Fibroblast of skin of right biceps (primary cell): ENCODE measurements around the gene MPHOSPH10.
"Not testable (repeated sequence)": the region's sequence is repeated elsewhere in the genome, so short reads cannot be mapped to it uniquely, and the experiment has no call there.

Source experiments
- DNase-seq: peaks from one replicate; pipeline ENCODE4 v3.0.0-alpha.2; 2013

Gene MPHOSPH10, protein sequence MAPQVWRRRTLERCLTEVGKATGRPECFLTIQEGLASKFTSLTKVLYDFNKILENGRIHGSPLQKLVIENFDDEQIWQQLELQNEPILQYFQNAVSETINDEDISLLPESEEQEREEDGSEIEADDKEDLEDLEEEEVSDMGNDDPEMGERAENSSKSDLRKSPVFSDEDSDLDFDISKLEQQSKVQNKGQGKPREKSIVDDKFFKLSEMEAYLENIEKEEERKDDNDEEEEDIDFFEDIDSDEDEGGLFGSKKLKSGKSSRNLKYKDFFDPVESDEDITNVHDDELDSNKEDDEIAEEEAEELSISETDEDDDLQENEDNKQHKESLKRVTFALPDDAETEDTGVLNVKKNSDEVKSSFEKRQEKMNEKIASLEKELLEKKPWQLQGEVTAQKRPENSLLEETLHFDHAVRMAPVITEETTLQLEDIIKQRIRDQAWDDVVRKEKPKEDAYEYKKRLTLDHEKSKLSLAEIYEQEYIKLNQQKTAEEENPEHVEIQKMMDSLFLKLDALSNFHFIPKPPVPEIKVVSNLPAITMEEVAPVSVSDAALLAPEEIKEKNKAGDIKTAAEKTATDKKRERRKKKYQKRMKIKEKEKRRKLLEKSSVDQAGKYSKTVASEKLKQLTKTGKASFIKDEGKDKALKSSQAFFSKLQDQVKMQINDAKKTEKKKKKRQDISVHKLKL

DNA sequence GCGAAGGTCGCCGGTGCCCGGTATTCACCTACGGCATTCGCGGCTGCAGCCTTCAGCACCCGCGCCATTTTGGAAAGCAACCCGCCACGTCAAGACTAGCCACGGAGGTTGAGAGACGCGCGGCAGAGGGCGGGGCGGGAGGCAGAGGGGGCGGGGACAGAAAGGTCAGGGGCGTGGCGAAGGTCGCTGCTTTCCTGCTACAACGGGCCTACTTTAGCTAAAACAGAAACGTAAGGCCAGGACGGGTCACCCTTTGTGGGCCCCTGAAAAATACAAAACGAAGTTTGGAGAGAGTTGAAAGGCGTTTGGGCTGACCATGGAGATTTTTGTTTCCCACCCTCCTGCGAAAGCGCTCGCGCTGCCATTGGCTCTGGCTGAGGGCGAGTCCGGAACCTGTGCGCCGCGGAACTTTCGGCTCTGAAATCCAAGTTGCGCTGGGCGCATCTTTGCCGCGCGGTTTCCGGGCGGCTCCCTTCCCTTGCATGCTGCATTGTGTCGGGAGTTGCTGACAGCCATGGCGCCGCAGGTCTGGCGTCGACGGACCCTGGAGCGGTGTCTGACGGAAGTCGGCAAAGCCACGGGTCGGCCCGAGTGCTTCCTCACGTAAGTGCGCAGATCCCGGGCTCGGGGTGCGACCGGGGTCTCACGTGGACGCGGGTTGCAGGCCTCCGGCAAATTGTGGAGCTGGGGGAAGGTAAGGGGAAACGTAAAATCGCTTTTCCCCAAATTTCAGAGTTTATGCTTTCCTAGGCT is at the start of gene MPHOSPH10, which contains the start of gene MCEE:
Gene MPHOSPH10, plus strand, starts transcription at position 483 of the 753 bp plus-strand sequence. Its CDS starts 32 bp downstream, at position 515.
Gene MCEE, minus strand, starts transcription at position 78 of the 753 bp plus-strand sequence. Its CDS starts 10 bp downstream, at position 68.
- peak; percentile 91 for DNase-seq

DNA sequence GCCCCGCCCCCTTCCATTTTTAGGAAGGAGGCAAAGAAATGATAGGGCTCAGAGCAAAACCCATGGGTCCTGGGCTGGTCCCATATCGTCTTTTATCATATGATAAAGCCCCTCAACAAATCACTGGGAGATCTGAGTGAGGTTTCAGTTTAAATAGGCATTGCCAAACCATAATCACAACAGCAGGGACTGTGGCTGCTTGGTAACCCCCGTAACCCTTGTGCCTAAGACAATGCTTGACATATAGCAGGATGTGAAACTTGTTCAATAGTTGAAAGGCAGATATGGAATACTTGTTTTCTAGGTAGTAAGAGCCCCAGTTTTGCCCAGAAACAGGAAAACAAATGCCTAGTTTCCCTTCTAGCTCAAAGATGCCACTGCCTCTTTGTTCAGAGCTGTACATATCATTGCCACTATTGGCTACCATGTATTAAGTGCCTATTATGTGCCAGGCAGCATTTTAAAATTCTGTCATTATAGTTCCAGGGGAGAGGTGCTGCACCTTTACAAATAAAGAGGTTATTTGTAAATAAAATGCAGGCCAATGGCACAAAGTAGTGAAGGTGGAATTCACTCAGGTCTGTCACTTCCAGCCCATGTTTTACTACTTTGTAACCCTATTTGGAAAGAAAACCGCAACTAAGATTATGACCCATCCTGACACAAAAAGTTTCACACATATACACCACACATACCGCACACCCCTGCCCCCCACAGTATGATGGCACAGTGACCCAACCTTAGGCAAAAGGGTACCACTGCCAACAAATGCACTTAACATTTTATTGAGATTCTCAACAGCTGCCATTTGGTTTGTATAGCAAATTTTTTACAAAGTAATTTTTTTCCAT is 47.8 kb upstream of the MPHOSPH10 start:
- DNase-seq: no peak

DNA sequence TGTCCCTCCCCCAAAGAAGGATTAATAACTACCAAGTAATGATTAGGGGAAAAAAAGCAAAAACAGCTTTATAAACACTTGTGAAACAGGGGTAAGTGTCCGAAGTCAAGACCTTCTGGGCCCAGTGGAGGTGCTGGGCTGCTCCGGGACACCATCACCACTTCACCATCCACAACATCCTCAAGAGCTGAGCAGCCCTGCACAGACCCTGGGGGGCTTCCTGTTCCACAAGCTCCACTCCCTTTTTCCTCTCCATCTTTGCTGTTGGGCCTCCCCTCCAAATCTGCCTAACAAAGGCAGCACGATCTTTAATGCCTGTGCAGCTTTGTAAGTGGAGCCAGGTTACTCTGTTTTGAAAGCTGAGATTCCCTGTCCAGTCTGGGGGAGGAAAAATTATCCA is 47.1 kb upstream of the MPHOSPH10 start:
- DNase-seq: not testable (repeated sequence)

DNA sequence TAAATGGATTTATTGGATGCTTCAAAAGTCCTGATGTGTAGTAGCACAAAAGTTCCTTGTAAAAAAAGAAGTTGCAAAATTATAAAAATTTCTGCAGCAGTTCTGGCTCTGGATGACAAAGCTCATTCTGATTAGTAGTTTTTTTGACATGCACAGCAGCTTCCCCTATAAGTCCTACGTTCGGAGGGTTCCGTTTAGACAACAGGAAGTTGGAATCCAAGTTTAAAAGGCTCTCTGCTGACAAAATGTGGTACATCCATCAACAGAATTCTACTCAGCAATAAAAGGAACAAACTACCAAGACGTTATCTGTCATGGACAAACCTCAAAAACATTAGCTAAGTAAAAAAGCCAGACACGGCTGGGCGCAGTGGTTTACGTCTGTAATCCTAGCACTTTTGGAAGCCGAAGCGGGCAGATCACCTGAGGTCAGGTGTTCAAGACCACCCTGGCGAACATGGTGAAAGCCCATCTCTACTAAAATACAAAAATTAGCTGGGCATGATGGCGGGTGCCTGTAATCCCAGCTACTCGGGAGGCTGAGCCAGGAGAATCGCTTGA is 46.6 kb upstream of the MPHOSPH10 start:
- DNase-seq: not testable (repeated sequence)

DNA sequence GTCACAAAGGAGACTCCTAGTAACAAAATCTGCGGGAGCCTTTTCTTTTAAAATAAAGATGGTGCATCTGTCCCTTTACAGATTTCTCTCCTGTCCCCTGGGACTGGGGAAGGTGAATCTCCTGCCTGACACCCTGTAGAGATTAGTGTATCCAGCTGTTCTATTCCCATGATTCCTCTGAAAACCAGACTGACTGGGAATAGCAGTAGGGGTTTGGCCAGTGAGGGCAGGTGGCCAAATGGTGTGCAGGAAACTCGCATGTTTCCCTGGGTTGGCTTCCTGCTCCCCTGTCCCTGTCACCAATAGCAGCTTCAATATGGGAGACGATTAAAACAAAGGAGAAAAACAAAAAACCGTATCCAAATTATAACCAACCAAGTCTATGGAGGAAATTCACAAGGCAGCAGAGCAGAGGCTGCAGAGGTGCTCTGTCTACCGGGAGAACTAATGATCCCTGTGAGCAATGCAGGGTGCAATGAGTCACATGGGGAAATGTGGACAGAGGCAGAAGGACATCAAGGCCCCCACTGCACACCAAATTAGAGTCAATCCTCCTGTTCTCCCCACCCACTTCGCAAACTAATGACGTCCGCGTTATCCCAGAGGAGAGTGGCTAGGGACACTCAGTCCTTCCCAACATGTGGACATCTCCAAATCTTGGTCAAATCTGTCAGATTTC is 45.0 kb upstream of the MPHOSPH10 start:
- not testable (repeated sequence) for DNase-seq

DNA sequence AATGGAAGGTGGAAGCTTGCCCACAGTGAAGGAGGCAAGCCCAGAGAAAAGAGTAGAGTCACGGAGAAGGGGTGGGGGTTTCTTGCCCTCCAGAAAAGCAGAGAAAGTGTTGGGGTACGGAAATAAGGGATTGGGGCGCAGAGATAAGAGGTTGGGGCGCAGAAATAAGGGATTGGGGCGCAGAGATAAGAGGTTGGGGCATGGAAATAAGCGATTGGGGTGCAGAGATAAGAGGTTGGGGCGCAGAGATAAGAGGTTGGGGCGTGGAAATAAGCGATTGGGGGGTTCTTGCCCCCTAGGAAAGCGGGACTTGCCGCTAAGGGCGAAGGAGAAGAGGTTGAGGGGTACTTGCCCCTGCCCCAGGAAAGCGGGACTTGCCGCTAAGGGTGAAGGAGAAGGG is 41.0 kb upstream of the MPHOSPH10 start:
- not testable (repeated sequence) for DNase-seq

DNA sequence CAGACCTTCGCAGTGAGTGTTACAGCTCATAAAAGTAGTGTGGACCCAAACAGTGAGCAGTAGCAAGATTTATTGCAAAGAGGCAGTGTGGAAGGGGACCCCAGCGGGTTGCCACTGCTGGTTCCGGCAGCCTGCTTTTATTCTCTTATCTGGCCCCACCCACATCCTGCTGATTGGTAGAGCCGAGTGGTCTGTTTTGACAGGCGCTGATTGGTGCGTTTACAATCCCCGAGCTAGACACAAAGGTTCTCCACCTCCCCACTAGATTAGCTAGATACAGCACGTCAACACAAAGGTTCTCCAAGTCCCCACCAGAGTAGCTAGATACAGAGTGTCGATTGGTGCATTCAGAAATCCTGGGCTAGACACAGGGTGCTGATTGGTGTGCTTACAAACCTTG is 38.6 kb upstream of the MPHOSPH10 start:
- DNase-seq: not testable (repeated sequence)

DNA sequence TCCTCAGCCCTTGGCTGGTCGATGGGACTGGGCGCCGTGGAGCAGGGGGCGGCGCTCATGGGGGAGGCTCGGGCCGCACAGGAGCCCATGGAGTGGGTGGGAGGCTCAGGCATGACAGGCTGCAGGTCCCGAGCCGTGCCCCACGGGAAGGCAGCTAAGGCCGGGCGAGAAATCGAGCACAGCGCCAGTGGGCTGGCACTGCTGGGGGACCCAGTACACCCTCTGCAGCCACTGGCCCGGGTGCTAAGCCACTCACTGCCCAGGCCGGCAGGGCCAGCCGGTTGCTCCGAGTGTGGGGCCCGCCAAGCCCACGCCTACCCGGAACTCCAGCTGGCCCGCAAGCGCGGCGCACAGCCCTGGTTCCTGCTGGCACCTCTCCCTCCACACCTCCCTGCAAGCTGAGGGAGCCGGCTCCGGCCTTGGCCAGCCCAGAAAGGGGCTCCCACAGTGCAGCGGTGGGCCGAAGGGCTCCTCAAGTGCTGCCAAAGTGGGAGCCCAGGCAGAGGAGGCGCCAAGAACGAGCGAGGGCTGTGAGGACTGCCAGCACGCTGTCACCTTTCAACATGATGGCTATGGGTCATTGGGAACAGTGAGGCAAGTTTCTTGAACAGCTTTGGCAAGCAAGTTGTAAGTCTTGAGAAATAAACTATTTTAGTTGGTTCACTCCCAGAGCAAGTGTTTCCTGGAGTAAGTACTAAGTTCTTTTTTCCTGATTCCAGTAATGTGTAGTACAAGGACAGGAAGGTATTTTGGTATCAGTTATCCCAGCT is 37.8 kb upstream of the MPHOSPH10 start:
- DNase-seq: not testable (repeated sequence)

DNA sequence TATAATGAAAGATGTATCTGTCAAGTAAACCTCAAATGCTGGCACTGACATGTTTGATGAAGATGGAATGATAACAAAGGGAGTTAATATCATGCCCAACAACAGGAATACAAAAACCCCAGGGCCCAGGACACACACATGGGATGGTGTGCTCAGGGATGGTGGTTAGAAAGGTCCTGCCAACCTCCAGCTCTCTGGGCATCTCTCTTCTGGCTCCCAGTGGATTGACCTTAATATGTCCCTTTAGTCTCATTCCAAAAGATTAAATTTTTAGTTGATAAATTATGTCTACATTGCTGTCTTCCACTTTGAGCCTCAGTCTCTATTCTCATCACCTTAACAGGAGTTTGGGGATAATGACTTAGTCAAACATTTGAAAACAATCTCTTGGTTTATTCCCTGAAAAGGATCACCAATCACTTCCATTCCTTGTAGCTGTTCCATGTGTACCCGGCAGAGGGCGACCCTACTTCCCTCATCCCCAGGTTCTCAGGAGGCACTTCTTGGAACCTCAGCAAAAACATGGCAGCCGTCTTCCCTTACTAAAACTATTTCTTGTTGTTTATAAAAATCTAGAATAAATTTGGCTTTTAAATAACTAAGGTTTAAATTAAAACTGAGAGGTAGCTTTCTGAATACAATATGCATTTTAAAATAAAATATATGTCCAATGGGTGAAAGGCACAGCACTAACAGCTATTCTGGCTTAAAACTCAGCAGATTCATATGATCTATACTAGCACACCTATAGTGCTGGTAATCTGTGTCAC is 30.1 kb upstream of the MPHOSPH10 start:
- DNase-seq: peak; percentile 59

DNA sequence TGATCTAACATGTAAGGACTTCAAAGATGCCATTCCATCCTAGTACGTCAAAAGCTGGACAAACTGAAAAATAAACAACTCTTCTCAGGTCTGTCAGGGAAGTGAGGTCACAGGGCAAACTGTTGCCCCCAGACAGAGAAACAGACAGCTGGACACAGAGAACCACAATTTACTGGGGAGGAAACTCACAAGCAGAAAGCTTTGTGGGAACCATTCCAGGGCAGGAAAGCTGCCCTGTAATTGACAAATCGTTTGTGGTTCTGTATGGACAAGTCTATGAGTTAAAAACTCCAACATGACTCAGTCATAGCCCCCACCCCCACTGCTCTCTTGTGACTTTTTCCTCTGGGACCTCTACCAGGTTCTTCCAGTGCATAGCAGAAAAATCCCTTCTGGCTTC is 28.8 kb upstream of the MPHOSPH10 start:
- DNase-seq: peak; percentile 92

DNA sequence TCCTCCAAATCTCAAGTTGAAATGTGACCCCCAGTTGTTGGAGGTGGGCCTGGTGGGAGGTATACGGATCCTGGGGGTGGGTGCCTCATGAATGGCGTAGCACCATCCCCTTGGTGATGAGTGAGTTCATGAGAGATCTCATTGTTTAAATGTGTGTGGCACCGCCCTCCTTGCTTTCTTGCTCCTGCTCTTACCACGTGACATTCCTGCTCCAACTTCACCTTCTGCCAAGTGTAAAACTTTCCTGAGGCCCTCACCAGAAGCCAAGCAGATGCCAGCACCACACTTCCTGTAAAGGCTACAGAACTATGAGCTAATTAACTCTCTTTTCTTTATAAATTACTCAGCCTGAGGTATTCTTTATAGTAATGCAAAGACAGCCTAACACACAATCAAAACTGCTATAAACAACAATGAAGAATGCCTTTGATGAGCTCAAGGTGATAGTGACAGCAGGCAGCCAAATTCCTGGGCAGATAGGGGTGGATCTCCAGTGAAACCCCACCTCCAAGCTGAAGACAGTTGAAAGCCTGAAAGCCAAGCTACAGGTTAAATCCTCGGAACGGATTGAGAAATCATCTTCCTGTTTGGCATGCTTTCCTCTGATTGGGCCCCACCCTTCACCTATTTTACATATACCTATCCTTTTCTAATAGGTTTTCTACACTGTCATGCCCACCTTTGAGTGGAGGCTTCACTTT is 27.3 kb upstream of the MPHOSPH10 start:
- DNase-seq: no peak

DNA sequence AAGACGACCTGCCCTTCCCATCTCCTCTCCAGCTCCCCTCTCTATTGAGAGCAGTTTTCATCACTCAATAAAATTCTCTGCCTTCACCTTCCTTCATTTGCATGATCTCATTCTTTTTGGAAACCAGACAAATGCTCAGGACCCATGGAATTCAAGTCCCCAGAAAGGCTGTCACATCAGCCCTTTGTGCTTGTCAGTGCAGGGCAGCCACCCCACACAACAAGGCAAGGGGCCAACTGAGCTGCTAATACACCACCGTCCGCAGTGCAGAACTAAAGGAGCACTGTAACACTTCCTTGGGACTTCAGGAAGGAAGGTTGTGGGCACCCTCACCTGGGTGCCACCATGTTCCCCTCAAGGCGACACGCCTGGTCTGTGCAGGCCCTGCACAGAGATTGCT is 26.6 kb upstream of the MPHOSPH10 start:
- no peak for DNase-seq

DNA sequence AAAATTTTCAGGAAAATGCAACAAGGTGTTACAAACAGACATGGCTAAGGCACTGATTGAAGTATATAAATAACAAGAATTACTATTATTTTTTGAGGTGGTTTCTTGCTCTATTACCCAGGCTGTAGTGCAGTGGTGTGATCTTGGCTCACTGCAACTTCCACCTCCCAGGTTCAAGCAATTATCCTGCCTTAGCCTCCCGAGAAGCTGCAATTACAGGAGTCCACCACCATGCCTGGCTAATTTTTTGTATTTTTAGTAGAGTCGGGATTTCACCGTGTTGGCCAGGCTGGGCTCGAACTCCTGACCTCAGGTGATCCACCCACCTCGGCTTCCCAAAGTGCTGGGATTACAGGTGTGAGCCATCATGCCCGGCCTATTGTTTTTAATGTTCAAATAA is 24.0 kb upstream of the MPHOSPH10 start:
- DNase-seq: not testable (repeated sequence)

DNA sequence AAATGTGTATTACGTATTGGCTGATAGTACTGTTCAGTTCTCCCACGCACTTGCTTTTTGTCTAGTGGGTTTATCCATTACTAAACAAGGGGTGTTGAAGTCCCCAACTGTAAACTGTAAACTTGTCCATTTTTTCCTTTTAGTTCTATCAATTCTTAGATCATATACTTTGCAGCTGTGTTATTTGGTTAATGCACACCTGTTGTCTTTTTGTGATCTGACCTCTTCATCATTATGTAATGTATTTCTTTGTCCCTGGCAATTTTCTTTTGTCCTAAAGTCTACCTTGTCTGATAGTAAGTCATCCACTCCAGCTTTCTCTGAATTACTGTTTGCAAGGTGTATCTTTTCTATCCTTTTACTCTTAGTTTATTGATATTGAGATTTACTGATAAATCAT is 22.3 kb upstream of the MPHOSPH10 start:
- DNase-seq: no peak

DNA sequence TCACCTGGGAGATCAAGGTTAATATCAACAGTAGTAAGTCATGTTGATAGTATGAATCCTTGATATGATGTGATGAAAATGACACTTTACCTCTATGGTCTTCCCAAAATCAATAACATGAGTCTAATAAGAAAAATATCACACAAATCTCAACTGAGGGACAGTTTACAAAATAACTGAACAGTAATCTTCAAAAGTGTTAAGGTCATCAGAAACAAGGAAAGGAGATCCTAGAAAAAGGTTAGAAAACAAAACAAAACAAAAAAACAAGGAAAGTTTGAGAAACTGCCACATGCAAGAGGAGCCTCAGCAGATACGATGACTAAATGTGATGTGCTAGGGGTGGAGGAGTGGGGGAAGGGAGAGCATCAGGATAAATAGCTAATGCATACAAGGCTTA is 16.6 kb upstream of the MPHOSPH10 start:
- no peak for DNase-seq

DNA sequence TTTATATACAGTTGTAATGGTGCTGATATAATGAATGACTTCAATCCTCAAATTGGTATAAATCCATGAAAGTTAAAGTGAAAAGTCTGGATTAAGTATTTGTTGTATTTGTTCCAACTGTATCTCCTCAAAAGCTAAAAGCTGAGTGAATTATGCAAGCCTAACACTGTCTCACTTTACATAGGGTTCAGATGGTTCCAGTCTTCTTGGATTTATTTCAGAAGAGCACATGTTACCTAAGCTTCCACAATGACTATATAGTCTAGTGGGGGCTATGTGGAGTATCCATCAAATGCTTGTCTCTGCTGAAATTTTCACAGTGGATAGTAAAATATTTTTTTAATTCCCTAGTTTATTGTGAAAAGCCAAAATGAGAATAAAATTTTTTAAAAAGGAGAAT is 13.4 kb upstream of the MPHOSPH10 start:
- no peak for DNase-seq

DNA sequence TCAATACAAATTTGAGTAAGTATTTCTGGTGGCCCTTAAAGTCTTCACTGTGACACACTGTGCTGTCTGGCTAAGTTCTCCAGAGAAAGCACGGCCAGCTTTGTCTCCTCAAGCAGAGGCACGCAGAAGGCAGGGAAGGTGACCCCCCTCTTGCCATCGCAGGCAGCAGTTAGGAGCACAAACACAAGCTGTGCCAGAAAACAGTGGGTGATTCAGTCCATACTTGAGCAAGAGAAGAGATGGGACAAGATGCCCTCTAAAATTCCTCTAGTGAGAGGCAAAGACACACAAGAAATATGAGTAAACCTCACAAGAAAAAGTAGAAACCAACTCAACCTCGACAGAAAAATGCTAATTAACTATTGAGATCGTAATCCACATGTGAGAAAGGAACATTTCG is 10.2 kb upstream of the MPHOSPH10 start:
- no peak for DNase-seq

DNA sequence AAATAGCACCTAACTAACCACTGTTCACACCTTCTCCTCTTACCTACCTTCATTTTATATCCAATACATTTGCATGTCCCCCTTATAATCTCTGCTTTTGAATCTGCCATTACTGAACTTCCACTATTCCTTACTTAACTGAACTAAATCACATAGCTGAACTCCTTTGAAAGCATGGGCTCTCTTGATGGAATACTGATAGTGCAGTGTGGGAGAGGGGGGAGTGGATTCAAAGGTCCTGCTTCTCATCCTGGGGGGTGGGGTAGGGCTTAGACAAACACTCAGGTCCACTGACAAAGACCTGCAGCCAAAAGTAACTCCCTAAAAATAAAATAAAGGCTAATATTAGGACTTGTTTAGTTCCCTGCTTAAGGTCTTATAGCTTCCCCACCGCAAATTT is 9.0 kb upstream of the MPHOSPH10 start:
- no peak for DNase-seq
